H9 (cell line): ENCODE results near the gene AURKA. TPM values are rescaled to one million over a fixed set of nuclear protein-coding genes. Genes with fewer than 3 reads are reported as not detected.

Experiments
- DNase-seq: peaks from one replicate; pipeline ENCODE4 v3.0.0-alpha.2; 2017
- H2AFZ ChIP-seq: one replicate; pipeline ENCODE4 v1.6.1; 2013; ENCODE audit warnings: mild to moderate bottlenecking, low read length, control low read depth, moderate library complexity
- H2AK5ac ChIP-seq: 2 replicates; pipeline ENCODE4 v1.6.1; 2013; ENCODE audit warnings: low read length, control low read depth, mixed read lengths; ENCODE audit not compliant: insufficient read length
- H2BK120ac ChIP-seq: one replicate; pipeline ENCODE4 v1.6.1; 2013; ENCODE audit warnings: low read depth, mild to moderate bottlenecking, low read length, control low read depth, inconsistent platforms; ENCODE audit not compliant: poor library complexity, severe bottlenecking
- H2BK12ac ChIP-seq: 2 replicates; pipeline ENCODE4 v1.6.1; 2013; ENCODE audit warnings: low read length, control low read depth, mixed read lengths, low read depth; ENCODE audit not compliant: insufficient read length
- H2BK15ac ChIP-seq: 2 replicates; pipeline ENCODE4 v1.6.1; 2013; ENCODE audit warnings: low read depth, low read length, control low read depth
- H2BK20ac ChIP-seq: one replicate; pipeline ENCODE4 v1.6.1; 2013; ENCODE audit warnings: low read depth, mild to moderate bottlenecking, low read length, control low read depth, inconsistent platforms; ENCODE audit not compliant: poor library complexity, severe bottlenecking
- H2BK5ac ChIP-seq: 2 replicates; pipeline ENCODE4 v1.6.1; 2013; ENCODE audit warnings: low read length, control low read depth, mixed read lengths; ENCODE audit not compliant: insufficient read length
- H3K14ac ChIP-seq: 2 replicates; pipeline ENCODE4 v1.6.1; 2013; ENCODE audit warnings: low read length, control low read depth; ENCODE audit not compliant: insufficient read depth
- H3K18ac ChIP-seq: 2 replicates; pipeline ENCODE4 v1.6.1; 2013; ENCODE audit warnings: low read depth, mild to moderate bottlenecking, mixed read lengths, low read length, control low read depth; ENCODE audit not compliant: insufficient read length
- H3K23ac ChIP-seq: 2 replicates; pipeline ENCODE4 v1.6.1; 2013; ENCODE audit warnings: low read length, control low read depth, mixed read lengths, low read depth; ENCODE audit not compliant: insufficient read length
- H3K23me2 ChIP-seq: 2 replicates; pipeline ENCODE4 v1.6.1; 2013; ENCODE audit warnings: low read depth, mild to moderate bottlenecking, mixed read lengths, low read length, control low read depth; ENCODE audit not compliant: insufficient read length, poor library complexity, severe bottlenecking
- H3K27ac ChIP-seq: 2 replicates; pipeline ENCODE4 v1.5.1; 2013; ENCODE audit warnings: low read length, control low read depth, mixed read lengths, low read depth; ENCODE audit not compliant: insufficient read length
- H3K27me3 ChIP-seq: 2 replicates; pipeline ENCODE4 v1.6.1; 2013; ENCODE audit warnings: low read length, control low read depth, inconsistent platforms; ENCODE audit not compliant: insufficient read depth
- H3K4ac ChIP-seq: 2 replicates; pipeline ENCODE4 v1.6.1; 2013; ENCODE audit warnings: low read depth, mild to moderate bottlenecking, control low read depth, inconsistent platforms, low read length, moderate library complexity
- H3K4me1 ChIP-seq: 2 replicates; pipeline ENCODE4 v1.6.1; 2013; ENCODE audit warnings: low read length, control low read depth, inconsistent platforms; ENCODE audit not compliant: insufficient read depth
- H3K4me2 ChIP-seq: 2 replicates; pipeline ENCODE4 v1.6.1; 2013; ENCODE audit warnings: low read length, control low read depth, mixed read lengths; ENCODE audit not compliant: insufficient read length, insufficient read depth
- H3K56ac ChIP-seq: 2 replicates; pipeline ENCODE4 v1.6.1; 2013; ENCODE audit warnings: low read depth, mild to moderate bottlenecking, mixed read lengths, low read length, control low read depth; ENCODE audit not compliant: insufficient read length
- H3K79me1 ChIP-seq: 2 replicates; pipeline ENCODE4 v1.6.1; 2013; ENCODE audit warnings: low read depth, mild to moderate bottlenecking, moderate library complexity, low read length, control low read depth, inconsistent platforms; ENCODE audit not compliant: insufficient read depth, poor library complexity, severe bottlenecking
- H3K79me2 ChIP-seq: 2 replicates; pipeline ENCODE4 v1.6.1; 2013; ENCODE audit warnings: low read length, control low read depth, inconsistent platforms; ENCODE audit not compliant: insufficient read depth
- H3K9ac ChIP-seq: 2 replicates; pipeline ENCODE4 v1.6.1; 2013; ENCODE audit warnings: low read length, control low read depth, mixed read lengths; ENCODE audit not compliant: insufficient read length; ENCODE audit errors: extremely low read depth
- H3K9me3 ChIP-seq: one replicate; pipeline ENCODE4 v1.6.1; 2013; ENCODE audit warnings: low read depth, low read length, inconsistent platforms; ENCODE audit not compliant: control insufficient read depth
- H3T11ph ChIP-seq: one replicate; pipeline ENCODE4 v1.6.1; 2013; ENCODE audit warnings: mild to moderate bottlenecking, low read length, control low read depth, inconsistent platforms
- H4K20me1 ChIP-seq: one replicate; pipeline ENCODE4 v1.6.1; 2013; ENCODE audit not compliant: control insufficient read depth, insufficient read length, insufficient read depth
- H4K5ac ChIP-seq: 2 replicates; pipeline ENCODE4 v1.6.1; 2013; ENCODE audit warnings: low read depth, mild to moderate bottlenecking, mixed read lengths, low read length, control low read depth; ENCODE audit not compliant: insufficient read length
- H4K8ac ChIP-seq: replicated peaks from 2 replicates; pipeline ENCODE4 v1.6.1; 2013; ENCODE audit warnings: low read length, control low read depth, mixed read lengths, low read depth; ENCODE audit not compliant: insufficient read length
- H4K91ac ChIP-seq: 2 replicates; pipeline ENCODE4 v1.6.1; 2013; ENCODE audit warnings: low read depth, mild to moderate bottlenecking, moderate library complexity, mixed read lengths, low read length, control low read depth; ENCODE audit not compliant: insufficient read length
- H3K27ac Mint-ChIP-seq, 3 experiments: 2 replicates in 2 of 3; 3 replicates in 1 of 3; pipeline ENCODE4 v1.8.0; 2020 to 2021; ENCODE audit warnings: mixed read lengths in 3 of 3, mild to moderate bottlenecking in 1 of 3, moderate library complexity in 1 of 3
- H3K27me3 Mint-ChIP-seq: 2 replicates; pipeline ENCODE4 v1.8.0; 2021; ENCODE audit warnings: low read depth, mild to moderate bottlenecking, moderate library complexity, mixed read lengths
- H3K36me3 Mint-ChIP-seq, 3 experiments: 2 replicates in 2 of 3; 3 replicates in 1 of 3; pipeline ENCODE4 v1.8.0; 2020 to 2021; ENCODE audit warnings: low read depth in 3 of 3, mixed read lengths in 3 of 3; ENCODE audit not compliant: insufficient read depth in 1 of 3
- H3K4me1 Mint-ChIP-seq, 2 experiments: 2 replicates each; pipeline ENCODE4 v1.8.0; 2020; ENCODE audit warnings: mixed read lengths in 2 of 2
- H3K4me3 Mint-ChIP-seq, 2 experiments: 2 replicates in 1 of 2; 3 replicates in 1 of 2; pipeline ENCODE4 v1.8.0; 2020 to 2021; ENCODE audit warnings: mild to moderate bottlenecking in 2 of 2, mixed read lengths in 2 of 2, moderate library complexity in 1 of 2
- H3K9me3 Mint-ChIP-seq, 2 experiments: 2 replicates in 1 of 2; 3 replicates in 1 of 2; pipeline ENCODE4 v1.8.0; 2020; ENCODE audit warnings: mild to moderate bottlenecking in 2 of 2, mixed read lengths in 2 of 2, moderate library complexity in 1 of 2
- CTCF ChIP-seq: fragments of 200-600 bp; sonication (generic); conservative IDR thresholded peaks from 3 replicates; pipeline ENCODE4 v1.8.0; 2021; ENCODE audit warnings: antibody characterized with exemption, mild to moderate bottlenecking
- WGBS: extraction: QIAGEN DNeasy Blood & Tissue Kit; methylation state at CpG from one replicate; pipeline ENCODE4 v1.1.7; 2013; ENCODE audit warnings: missing lambda C conversion rate, low lambda C conversion rate, mixed read lengths; ENCODE audit not compliant: insufficient read length; ENCODE audit errors: extremely low coverage; 5-methylcytosine and 5-hydroxymethylcytosine counted together
- total RNA-seq: library from RNA; stranded (reverse); gene quantifications from 2 replicates; pipeline ENCODE4 v1.2.1, GENCODE V29; 2021

AURKA gene
- total RNA-seq, 1 experiment from 2014 or later, result 86.8 TPM

- H3K56ac ChIP-seq, result no peak overlapping the region
- no peak overlapping the region for H2AFZ ChIP-seq
- no peak overlapping the region for H3K4me2 ChIP-seq
- H4K8ac ChIP-seq, result no peak overlapping the region
- no peaks in the 10 kb centered on the region for H3K4me1 ChIP-seq
- no peak overlapping the region for H3K23ac ChIP-seq
- no peaks in the 10 kb centered on the region for H3K4me1 Mint-ChIP-seq
- no peak overlapping the region for H2BK12ac ChIP-seq
- H3K14ac ChIP-seq, result no peak overlapping the region
- no peak overlapping the region for H3K18ac ChIP-seq
- H3T11ph ChIP-seq, result no peak overlapping the region
- no peak overlapping the region for H3K27ac Mint-ChIP-seq
- DNase-seq, result no peak
- no peak overlapping the region for H3K4me3 Mint-ChIP-seq
- H3K9ac ChIP-seq, result no peak overlapping the region
- no peak overlapping the region for H4K5ac ChIP-seq
- H3K27ac ChIP-seq, result no peak overlapping the region
- no peak overlapping the region for H2BK20ac ChIP-seq
- no peak overlapping the region for H2BK120ac ChIP-seq
- no peak overlapping the region for H2BK15ac ChIP-seq
- H2AK5ac ChIP-seq, result no peak overlapping the region
- H3K23me2 ChIP-seq, result no peaks in the 10 kb centered on the region
- H3K9me3 ChIP-seq, result no peaks in the 10 kb centered on the region
- H3K4ac ChIP-seq, result no peak overlapping the region
- no peaks in the 10 kb centered on the region for H3K9me3 Mint-ChIP-seq
- H3K27me3 Mint-ChIP-seq, result no peaks in the 10 kb centered on the region
- no peak overlapping the region for H4K91ac ChIP-seq
- H3K36me3 Mint-ChIP-seq, result peaks cover 8 to 38% (median 27%) of the 10 kb centered on the region in 3 experiments; a peak in 5 of 7 replicates
- no peaks in the 10 kb centered on the region for H3K79me1 ChIP-seq
- no peaks in the 10 kb centered on the region for H4K20me1 ChIP-seq
- WGBS, result no CpG with 5 or more reads among the region's 1 CpG
- H3K27me3 ChIP-seq, result no peaks in the 10 kb centered on the region
- H2BK5ac ChIP-seq, result no peak overlapping the region
- TF ChIP-seq CTCF, result no peak
- no peaks in the 10 kb centered on the region for H3K79me2 ChIP-seq
Measured at GRCh38 chr20:56409956-56410355, 17.9 kb upstream of the AURKA start.
